Measurements from ENCODE around the gene NDUFAF3.

Gene NDUFAF3

DNA sequence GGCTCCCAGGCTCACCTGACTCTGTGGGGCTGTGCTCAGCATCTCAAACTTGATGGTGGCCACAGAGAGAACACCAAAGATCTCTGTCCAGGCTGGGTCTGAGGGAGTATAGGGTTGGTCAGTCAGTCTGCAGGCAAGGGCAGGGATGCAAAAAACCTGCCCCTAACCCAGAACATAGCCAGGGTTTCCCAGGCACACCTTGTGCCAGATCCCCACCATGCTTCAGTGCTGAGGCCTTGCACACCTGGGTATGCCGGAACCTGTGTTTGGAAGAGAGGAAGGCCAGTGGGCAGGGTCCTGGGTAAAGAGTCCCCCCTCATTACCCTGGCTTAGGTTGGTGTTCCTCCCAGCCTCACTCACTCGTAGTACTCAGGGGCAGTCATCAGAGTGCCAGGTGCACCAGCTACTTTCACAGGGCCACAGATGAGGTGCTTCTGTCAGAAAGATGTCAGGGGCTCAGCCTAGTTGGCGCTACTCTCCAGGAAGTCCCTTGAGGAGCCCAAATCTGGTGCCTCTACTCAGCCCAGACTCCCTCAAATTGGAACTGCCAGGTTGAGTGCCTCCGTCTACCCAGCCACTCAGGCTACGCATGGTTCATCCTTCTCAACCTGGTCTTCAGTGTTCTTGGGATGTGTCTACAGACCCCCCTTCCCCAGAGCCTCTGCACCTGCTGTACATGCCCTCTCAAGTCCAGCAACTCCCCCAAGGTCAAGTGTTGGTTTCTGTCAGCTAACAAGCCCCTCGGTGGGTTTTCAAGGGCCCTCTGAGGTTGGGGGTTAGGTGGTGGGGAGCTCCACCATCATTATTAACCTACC lies 5.3 kb upstream of the NDUFAF3 start:
- peaks cover 12% of the 10 kb centered on the region for H3K4me1 ChIP-seq (ENCODE audit: control insufficient read depth, insufficient read depth, low read length)
- no peaks in the 10 kb centered on the region for H3K27me3 ChIP-seq (ENCODE audit: control insufficient read depth, insufficient read depth, low read length)
- no peak overlapping the region for H3K9ac ChIP-seq (ENCODE audit: low read length)
- H3K4me3 ChIP-seq (ENCODE audit: low read length), result no peak overlapping the region
- peaks cover 28% of the 10 kb centered on the region for H3K36me3 ChIP-seq (ENCODE audit: control insufficient read depth, insufficient read depth, low read length)
- H3K27ac ChIP-seq (ENCODE audit: low read depth, low read length), result no peak overlapping the region

DNA sequence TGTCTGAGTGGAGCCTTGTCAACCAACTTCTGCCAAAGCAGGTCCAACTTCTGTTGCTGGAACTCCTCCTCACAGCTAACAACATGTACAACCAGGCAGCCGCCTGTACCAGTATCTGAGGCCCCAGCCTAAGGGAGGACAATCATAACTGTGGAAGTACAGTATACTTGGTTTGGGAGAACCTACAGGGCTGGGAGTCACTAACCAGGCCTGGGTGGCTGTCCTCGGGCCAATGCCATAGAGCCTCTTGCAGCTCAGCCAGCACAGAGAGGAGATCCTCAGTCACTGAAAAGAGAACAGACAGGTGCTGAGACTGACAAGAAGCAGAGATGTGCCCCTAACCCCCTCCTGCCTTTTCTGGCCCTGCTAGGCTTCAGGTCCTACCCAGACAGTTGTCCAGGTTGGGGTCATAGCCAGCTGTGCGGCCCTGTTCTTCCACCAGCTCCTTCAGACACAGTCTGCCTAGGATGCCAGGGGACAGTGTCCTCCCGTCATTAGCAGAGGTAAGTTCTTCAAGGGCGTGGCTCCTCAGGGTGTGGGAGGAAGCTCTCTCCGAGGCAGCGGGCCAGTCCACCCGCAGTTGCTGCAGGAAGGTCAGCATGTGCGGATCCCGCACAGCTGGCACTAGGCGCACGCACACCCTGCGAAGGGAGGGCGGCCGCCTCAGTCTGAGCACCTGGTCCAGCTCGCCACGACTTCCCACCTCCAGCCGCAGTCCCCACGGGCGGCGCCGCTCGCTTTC lies 4.5 kb upstream of the NDUFAF3 start:
- peaks cover 12% of the 10 kb centered on the region for H3K4me1 ChIP-seq (ENCODE audit: control insufficient read depth, insufficient read depth, low read length)
- peak overlapping the region; percentile 63 for H3K27ac ChIP-seq (ENCODE audit: low read depth, low read length)

DNA sequence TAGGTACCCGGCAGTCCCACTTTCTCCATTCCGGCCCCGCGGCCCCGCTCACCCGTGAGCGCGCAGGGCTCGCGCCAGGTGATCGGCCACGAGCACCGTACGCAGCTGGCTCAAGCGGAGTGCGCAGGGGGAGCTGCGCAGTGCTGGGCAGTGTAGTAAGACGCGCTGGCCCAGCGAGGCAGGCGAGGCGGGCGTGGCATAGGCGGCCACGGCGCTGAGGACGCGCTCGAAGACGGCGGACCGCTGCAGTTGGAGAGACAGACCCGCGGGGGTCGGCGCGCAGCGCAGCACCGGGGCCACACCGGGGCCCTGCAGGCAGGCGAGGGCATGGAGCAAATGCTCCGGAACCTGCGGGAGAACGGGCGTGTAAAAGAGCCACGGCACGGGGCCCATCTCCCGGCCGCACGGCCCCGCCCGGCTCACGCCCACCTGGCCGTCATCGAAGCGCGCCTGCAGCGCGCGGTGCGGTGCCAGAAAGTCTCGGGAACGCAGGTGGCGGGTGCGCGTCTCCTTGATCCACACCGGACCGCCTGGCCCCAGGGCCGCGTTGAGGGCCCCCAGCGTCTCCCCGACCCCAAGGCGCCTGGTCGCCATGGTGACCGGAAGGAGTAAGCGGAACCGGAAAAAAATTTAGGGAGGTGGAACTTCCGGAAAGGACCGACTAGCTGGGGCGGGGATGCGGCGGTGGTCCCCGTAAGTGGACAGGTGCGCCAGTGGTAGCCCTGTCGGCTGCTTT lies 3.8 kb upstream of the NDUFAF3 start, which contains the start of gene DALRD3:
Gene DALRD3, minus strand, starts transcription at position 610 of the 736 bp plus-strand sequence. Its CDS starts 16 bp downstream, at position 594.
- H3K4me1 ChIP-seq (ENCODE audit: control insufficient read depth, insufficient read depth, low read length), result peaks cover 12% of the 10 kb centered on the region
- H3K9ac ChIP-seq (ENCODE audit: low read length), result peak within 1 kb of the TSS; percentile 28
- H3K4me3 ChIP-seq (ENCODE audit: low read length), result peak within 1 kb of the TSS; percentile 82
- H3K27me3 ChIP-seq (ENCODE audit: control insufficient read depth, insufficient read depth, low read length), result no peaks in the 10 kb centered on the region
- H3K36me3 ChIP-seq (ENCODE audit: control insufficient read depth, insufficient read depth, low read length), result peaks cover 22% of the 10 kb centered on the region
- peak within 1 kb of the TSS; percentile 63 for H3K27ac ChIP-seq (ENCODE audit: low read depth, low read length)

More for the DNA sequence above, 4.5 kb upstream of the NDUFAF3 start:
- Histone ChIP-seq H3K27me3 (ENCODE audit: control insufficient read depth, insufficient read depth, low read length) (no peaks in the 10 kb centered on the region), H3K9ac (ENCODE audit: low read length) (peak overlapping the region; percentile 28), H3K4me3 (ENCODE audit: low read length) (peak overlapping the region; percentile 82), H3K36me3 (ENCODE audit: control insufficient read depth, insufficient read depth, low read length) (peaks cover 22% of the 10 kb centered on the region)

DNA sequence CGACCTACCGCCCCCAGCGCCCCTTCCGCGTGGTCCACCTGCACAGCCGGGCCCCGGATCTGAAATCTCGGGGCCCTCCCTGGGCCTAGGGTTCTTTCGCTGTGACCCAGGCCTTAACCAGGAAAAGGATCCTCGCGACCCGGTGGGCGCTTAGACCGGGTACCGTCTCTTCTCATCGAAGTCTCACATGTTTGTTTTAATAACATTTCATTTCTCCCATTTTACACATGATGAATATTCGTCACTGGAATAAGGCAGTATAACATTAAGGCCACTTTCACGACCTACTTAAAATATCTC lies 3.3 kb upstream of the NDUFAF3 start:
- H3K9ac ChIP-seq (ENCODE audit: low read length), result peak overlapping the region; percentile 19
- peak overlapping the region; percentile 82 for H3K4me3 ChIP-seq (ENCODE audit: low read length)
- H3K27ac ChIP-seq (ENCODE audit: low read depth, low read length), result peak overlapping the region; percentile 63
- H3K4me1 ChIP-seq (ENCODE audit: control insufficient read depth, insufficient read depth, low read length), result peaks cover 12% of the 10 kb centered on the region
- H3K36me3 ChIP-seq (ENCODE audit: control insufficient read depth, insufficient read depth, low read length), result peaks cover 22% of the 10 kb centered on the region
- H3K27me3 ChIP-seq (ENCODE audit: control insufficient read depth, insufficient read depth, low read length), result no peaks in the 10 kb centered on the region

DNA sequence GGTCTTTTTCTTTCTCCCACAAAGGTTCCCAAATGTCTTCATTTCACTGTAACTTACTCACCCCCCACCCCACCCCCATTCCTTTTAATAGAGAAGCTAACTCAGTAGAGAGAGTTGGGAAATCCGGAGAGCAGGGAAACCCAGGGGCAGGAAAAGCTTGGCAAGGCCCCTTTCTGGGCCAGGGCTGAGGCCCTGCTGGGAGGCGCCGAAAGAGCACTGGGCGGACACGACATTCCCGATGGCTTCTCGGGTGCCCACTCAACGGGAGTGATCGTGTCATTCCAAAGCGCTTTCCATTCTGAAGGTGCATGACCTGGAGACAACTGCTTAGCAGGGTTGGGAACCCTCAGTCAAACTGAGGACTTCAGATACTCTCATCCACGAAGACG lies 2.0 kb upstream of the NDUFAF3 start:
- Histone ChIP-seq H3K4me1 (ENCODE audit: control insufficient read depth, insufficient read depth, low read length) (peaks cover 12% of the 10 kb centered on the region), H3K27ac (ENCODE audit: low read depth, low read length) (no peak overlapping the region), H3K4me3 (ENCODE audit: low read length) (peak overlapping the region; percentile 94), H3K9ac (ENCODE audit: low read length) (peak overlapping the region; percentile 66), H3K36me3 (ENCODE audit: control insufficient read depth, insufficient read depth, low read length) (peaks cover 27% of the 10 kb centered on the region), H3K27me3 (ENCODE audit: control insufficient read depth, insufficient read depth, low read length) (no peaks in the 10 kb centered on the region)

DNA sequence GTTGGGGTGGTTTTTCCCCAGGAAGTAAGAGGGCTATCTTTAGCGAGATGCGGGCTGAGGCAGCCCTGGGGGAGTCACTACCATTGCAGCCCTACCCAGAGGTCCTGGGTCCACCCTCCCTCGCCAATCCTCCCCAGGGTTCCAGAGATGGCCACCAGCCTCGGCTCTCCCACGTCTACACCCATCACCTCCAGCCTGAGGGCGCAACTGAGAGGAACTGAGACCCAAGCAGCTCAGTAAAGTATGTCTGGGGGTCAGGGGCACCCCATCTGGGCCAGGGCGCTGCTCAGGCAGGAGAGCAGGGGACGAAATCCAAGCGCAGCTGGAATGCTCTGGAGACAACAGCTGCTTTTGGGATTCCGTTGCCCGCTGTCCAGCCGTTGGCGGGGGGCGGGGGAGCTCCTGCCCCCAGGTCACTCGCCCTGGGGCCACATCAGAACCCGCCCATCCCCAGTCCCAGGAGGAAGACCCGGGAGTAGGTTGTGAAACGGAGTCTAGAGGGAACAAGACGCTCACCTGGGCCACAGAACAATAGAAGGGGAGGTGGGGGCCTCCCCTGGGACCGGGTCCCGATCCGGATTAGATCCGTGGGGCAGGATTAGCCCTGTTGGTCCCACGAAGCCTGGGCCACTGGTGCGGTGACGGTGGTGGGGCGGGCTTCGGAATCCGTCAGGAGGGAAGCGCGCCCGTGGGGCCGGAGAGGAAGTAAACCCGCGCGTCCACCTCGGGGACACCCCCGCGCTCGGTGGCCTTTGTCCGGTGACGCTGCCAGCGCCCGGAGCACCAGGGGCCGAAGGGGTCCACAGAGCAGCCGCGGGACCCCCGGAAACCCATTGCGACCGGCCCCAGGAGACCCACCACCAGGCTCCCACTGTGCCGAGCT lies 1.4 kb upstream of the NDUFAF3 start:
- Histone ChIP-seq H3K27me3 (ENCODE audit: control insufficient read depth, insufficient read depth, low read length) (no peaks in the 10 kb centered on the region), H3K4me3 (ENCODE audit: low read length) (peak overlapping the region; percentile 94), H3K36me3 (ENCODE audit: control insufficient read depth, insufficient read depth, low read length) (peaks cover 27% of the 10 kb centered on the region), H3K27ac (ENCODE audit: low read depth, low read length) (peak overlapping the region; percentile 99), H3K4me1 (ENCODE audit: control insufficient read depth, insufficient read depth, low read length) (peaks cover 12% of the 10 kb centered on the region), H3K9ac (ENCODE audit: low read length) (peak overlapping the region; percentile 78)

DNA sequence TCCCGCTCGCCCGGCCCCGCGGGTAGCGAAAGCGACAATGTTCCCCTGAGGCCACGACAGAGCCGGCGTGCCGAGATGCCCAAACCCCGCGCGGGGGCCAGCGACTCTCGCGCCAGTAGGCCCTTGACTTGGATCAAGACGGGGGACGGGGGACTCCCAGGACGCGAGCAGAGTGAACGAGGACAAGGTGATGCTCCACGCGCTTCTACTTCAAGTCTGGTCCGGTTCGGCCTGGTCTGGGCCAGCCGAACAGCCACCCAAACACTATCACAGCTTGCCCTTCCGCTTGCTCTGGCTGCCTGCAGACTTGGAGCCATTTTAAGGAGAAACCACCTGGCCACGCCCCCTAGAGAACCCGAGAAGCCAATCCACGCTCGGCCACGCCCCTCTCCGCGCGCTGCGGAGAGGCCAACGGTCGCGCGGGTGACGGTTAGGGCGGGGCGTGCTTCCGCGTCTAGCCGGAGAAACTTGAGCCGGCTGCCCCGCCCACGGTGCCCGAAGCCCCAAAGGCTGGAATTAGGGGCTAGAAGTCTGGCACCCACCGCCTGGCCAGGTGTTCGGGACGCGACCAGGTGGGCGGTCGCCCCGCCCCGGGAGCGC lies 608 bp upstream of the NDUFAF3 start:
- Histone ChIP-seq H3K27me3 (ENCODE audit: control insufficient read depth, insufficient read depth, low read length) (no peaks in the 10 kb centered on the region), H3K27ac (ENCODE audit: low read depth, low read length) (peak overlapping the region; percentile 99), H3K36me3 (ENCODE audit: control insufficient read depth, insufficient read depth, low read length) (peaks cover 27% of the 10 kb centered on the region), H3K9ac (ENCODE audit: low read length) (peak overlapping the region; percentile 98), H3K4me1 (ENCODE audit: control insufficient read depth, insufficient read depth, low read length) (peaks cover 12% of the 10 kb centered on the region), H3K4me3 (ENCODE audit: low read length) (peak overlapping the region; percentile 94)

DNA sequence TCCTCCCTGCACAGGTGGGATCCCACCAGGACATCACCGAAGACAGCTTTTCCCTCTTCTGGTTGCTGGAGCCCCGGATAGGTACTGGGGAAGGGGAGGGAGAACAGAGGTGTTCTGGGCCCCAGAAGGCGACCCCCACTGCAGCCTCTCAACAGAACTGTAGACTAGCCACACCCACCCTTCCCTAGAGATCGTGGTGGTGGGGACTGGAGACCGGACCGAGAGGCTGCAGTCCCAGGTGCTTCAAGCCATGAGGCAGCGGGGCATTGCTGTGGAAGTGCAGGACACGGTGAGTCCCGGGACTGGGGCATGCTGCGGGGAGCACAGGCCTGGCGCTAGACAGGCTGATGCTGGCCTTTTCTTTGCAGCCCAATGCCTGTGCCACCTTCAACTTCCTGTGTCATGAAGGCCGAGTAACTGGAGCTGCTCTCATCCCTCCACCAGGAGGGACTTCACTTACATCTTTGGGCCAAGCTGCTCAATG lies 809 bp downstream of the NDUFAF3 start:
- Histone ChIP-seq H3K36me3 (ENCODE audit: control insufficient read depth, insufficient read depth, low read length) (peaks cover 30% of the 10 kb centered on the region), H3K4me1 (ENCODE audit: control insufficient read depth, insufficient read depth, low read length) (peaks cover 7% of the 10 kb centered on the region)

DNA sequence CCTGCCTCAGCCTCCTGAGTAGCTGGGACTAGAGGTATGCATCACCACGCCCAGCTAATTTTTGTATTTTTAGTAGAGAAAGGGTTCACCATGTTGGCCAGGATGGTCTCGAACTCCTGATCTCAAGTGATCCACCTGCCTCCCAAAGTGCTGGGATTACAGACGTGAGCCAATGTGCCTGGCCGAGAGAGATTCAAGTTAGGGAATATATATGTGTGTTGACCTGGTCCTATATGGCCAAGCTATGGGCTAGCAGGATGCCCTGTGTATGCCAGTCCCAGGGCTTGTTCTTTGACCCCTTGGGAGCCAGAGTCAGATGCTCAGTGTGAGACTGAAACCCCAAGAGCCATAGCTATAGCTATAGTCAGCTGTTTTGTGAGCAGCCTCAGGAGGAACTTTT lies 1.9 kb downstream of the NDUFAF3 start:
- H3K27me3 ChIP-seq (ENCODE audit: control insufficient read depth, insufficient read depth, low read length), result no peaks in the 10 kb centered on the region
- peaks cover 30% of the 10 kb centered on the region for H3K36me3 ChIP-seq (ENCODE audit: control insufficient read depth, insufficient read depth, low read length)
- H3K27ac ChIP-seq (ENCODE audit: low read depth, low read length), result no peak overlapping the region
- H3K4me1 ChIP-seq (ENCODE audit: control insufficient read depth, insufficient read depth, low read length), result peaks cover 13% of the 10 kb centered on the region
- H3K4me3 ChIP-seq (ENCODE audit: low read length), result no peak overlapping the region
- no peak overlapping the region for H3K9ac ChIP-seq (ENCODE audit: low read length)

More for the DNA sequence above, 809 bp downstream of the NDUFAF3 start:
- no peaks in the 10 kb centered on the region for H3K27me3 ChIP-seq (ENCODE audit: control insufficient read depth, insufficient read depth, low read length)
- H3K9ac ChIP-seq (ENCODE audit: low read length), result peak overlapping the region; percentile 98
- peak overlapping the region; percentile 99 for H3K27ac ChIP-seq (ENCODE audit: low read depth, low read length)
- peak overlapping the region; percentile 89 for H3K4me3 ChIP-seq (ENCODE audit: low read length)

DNA sequence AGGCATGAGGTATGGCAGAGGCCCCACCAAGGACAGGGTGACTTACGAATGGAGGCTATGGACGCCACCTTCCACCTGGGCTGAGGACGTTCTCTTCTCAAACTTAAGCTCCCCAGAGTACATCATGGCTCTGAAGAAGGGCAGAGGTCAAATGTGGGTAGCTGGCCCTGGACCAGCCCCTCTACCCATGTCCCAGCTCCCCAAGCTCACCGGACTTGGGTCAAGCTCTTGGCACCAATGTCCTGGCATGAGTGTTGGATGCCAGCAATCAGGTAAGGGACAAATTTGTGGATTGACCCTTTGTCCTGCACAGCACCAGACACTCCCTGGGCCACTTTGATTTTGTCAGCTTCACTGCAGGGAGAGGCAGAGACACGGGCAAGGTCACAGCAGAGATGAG lies 2.5 kb downstream of the NDUFAF3 start:
- Histone ChIP-seq H3K27ac (ENCODE audit: low read depth, low read length) (no peak overlapping the region), H3K4me3 (ENCODE audit: low read length) (no peak overlapping the region), H3K27me3 (ENCODE audit: control insufficient read depth, insufficient read depth, low read length) (no peaks in the 10 kb centered on the region), H3K36me3 (ENCODE audit: control insufficient read depth, insufficient read depth, low read length) (peaks cover 30% of the 10 kb centered on the region), H3K9ac (ENCODE audit: low read length) (no peak overlapping the region), H3K4me1 (ENCODE audit: control insufficient read depth, insufficient read depth, low read length) (peaks cover 14% of the 10 kb centered on the region)

DNA sequence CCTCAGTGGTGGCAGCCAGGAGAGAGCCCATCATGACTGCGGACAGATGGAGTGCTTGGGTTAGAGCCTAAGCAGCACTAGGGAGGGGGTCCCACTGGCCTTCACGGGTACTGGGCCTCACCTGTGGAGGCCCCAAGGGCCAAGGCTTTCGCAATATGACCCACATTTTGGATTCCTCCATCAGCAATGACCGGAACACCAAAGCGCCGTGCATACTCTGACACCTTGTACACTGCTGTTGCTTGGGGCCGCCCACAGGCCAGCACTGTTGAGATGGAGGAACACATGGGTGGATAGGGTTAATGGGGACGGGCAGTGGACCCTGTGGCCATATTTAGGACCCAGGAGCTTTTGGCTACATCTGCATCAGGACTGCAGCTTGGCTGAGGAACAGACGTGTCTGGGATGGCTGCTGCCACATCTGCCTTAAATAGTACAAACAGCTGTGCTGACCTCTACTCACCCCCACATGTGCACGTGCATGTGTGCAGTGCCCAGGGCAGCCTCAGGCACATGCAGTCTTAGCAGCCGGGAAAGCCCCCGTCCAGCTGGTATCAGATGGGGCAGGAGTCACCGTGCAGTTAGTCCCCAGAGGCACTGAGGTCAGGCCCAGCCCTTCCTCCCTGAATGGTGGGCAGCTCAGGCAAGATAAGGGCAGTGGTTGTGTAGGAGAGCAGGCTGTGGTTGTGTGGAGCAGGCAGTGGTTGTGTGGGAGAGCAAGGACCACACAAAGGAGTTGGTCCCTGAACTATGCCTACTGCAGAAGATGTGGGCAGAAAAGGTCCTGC lies 3.3 kb downstream of the NDUFAF3 start:
- Histone ChIP-seq H3K27me3 (ENCODE audit: control insufficient read depth, insufficient read depth, low read length) (no peaks in the 10 kb centered on the region), H3K36me3 (ENCODE audit: control insufficient read depth, insufficient read depth, low read length) (peaks cover 30% of the 10 kb centered on the region), H3K27ac (ENCODE audit: low read depth, low read length) (no peak overlapping the region), H3K4me3 (ENCODE audit: low read length) (no peak overlapping the region), H3K4me1 (ENCODE audit: control insufficient read depth, insufficient read depth, low read length) (peaks cover 12% of the 10 kb centered on the region), H3K9ac (ENCODE audit: low read length) (no peak overlapping the region)
